ENCODE data around the gene NEIL1. TPM values are rescaled to one million over a fixed set of nuclear protein-coding genes. Genes with fewer than 3 reads are reported as not detected.

NEIL1 gene
- total and polyA plus RNA-seq, 2 of the 8 experiments (the other 6 are each of a cell fraction or from before 2014, with no cell fraction given) = 10.4 to 10.9 TPM

GRCh38 chr15:75329571-75329970, 17.3 kb upstream of the NEIL1 start:
- FAIRE-seq = no peak
- H3K9ac ChIP-seq (replicated peaks in 1 of 4; ENCODE audit: extremely low read depth in 1 of 4, low read depth in 3 of 4, low read length in 3 of 4) = no peak overlapping the region
- POLR2A ChIA-PET (ENCODE audit: partially characterized antibody) = interaction anchor here (1.2 kb wide), 1 partner anchor 38 kb away, joined by 3 read pairs; no protein-coding TSS in a partner anchor
- TF ChIP-seq CTBP2 (IDR thresholded peaks at IDR 0.05; ENCODE audit: borderline replicate concordance, insufficient read depth, insufficient read length, low read length) (no peak), PHF8 (conservative IDR thresholded peaks at IDR 0.05; ENCODE audit: low read depth, low read length) (no peak)

More at GRCh38 chr15:75329571-75329970, 17.3 kb upstream of the NEIL1 start:
- H3K4ac ChIP-seq (replicated peaks; ENCODE audit: insufficient read length, low read depth, low read length) = no peak overlapping the region
- no peak overlapping the region for H3K4me3 ChIP-seq (ENCODE audit: extremely low read depth in 1 of 4, insufficient read depth in 2 of 4, low read depth in 3 of 4, low read length in 4 of 4)
- no peak overlapping the region for H3K23ac ChIP-seq (ENCODE audit: insufficient read length)
- no peak overlapping the region for H2BK15ac ChIP-seq (ENCODE audit: low read length)
- no peak overlapping the region for H4K91ac ChIP-seq (replicated peaks; ENCODE audit: insufficient read length, low read length)
- H3K27me3 ChIP-seq (replicated peaks in 1 of 4; ENCODE audit: control insufficient read depth in 3 of 4, extremely low read depth in 1 of 4, insufficient read depth in 3 of 4, low read length in 3 of 4) = no peaks in the 10 kb centered on the region
- H3K36me3 ChIP-seq (ENCODE audit: control insufficient read depth in 2 of 4, insufficient read depth in 4 of 4, low read length in 3 of 4) = no peaks in the 10 kb centered on the region
- no peak for DNase-seq (ENCODE audit: low read depth in 1 of 2, low spot score in 2 of 2)
- no peak overlapping the region for H2BK12ac ChIP-seq (ENCODE audit: low read depth, low read length)
- CTCF ChIA-PET (ENCODE audit: partially characterized antibody) = interaction anchor here (0.7 to 2.4 kb wide), 3 partner anchors 22 to 385 kb away, joined by 3 to 6 read pairs (median 3); no protein-coding TSS in a partner anchor
- no peak overlapping the region for H2AFZ ChIP-seq (ENCODE audit: low read length)
- no peak overlapping the region for H4K5ac ChIP-seq (ENCODE audit: insufficient read length, low read depth, low read length)
- no peaks in the 10 kb centered on the region for H3K4me1 ChIP-seq (replicated peaks in 1 of 4; ENCODE audit: control insufficient read depth in 3 of 4, insufficient read depth in 4 of 4, low read length in 3 of 4)
- H3K14ac ChIP-seq (ENCODE audit: insufficient read length) = no peak overlapping the region
- no peak overlapping the region for H3K4me2 ChIP-seq (ENCODE audit: insufficient read depth in 1 of 2, low read depth in 2 of 2, low read length in 2 of 2)
- no peak overlapping the region for H3K27ac ChIP-seq (ENCODE audit: low read depth, low read length)
- no peaks in the 10 kb centered on the region for H3K9me3 ChIP-seq (ENCODE audit: insufficient read depth in 2 of 2, low read depth in 1 of 2, low read length in 1 of 2)
- 92% methylated on average over 2 of the region's 2 CpGs; no CpG with 5 or more reads in 1 of the 2 experiments for WGBS, 2 experiments (ENCODE audit: extremely low coverage in 1 of 2, insufficient coverage in 1 of 2, insufficient read length in 1 of 2, insufficient replicate concordance in 2 of 2, low coverage in 1 of 2, low lambda C conversion rate in 2 of 2, missing lambda C conversion rate in 1 of 2)
- no peak overlapping the region for H4K8ac ChIP-seq (ENCODE audit: extremely low read depth, insufficient read depth, low read length)
- H3K79me1 ChIP-seq (ENCODE audit: low read depth, low read length) = no peaks in the 10 kb centered on the region
- H3K23me2 ChIP-seq (ENCODE audit: low read depth, low read length) = no peaks in the 10 kb centered on the region
- H3K18ac ChIP-seq (ENCODE audit: extremely low read depth, low read length) = no peak overlapping the region
- H2BK20ac ChIP-seq (ENCODE audit: low read length) = no peak overlapping the region
- no peak overlapping the region for H2AK5ac ChIP-seq (ENCODE audit: low read depth, low read length)
- H4K20me1 ChIP-seq (replicated peaks in 1 of 2; ENCODE audit: control insufficient read depth in 1 of 2, insufficient read depth in 2 of 2, low read length in 2 of 2) = no peaks in the 10 kb centered on the region
- no peak overlapping the region for H3K56ac ChIP-seq (replicated peaks; ENCODE audit: insufficient read length, low read depth, low read length)
- no peak overlapping the region for H2BK120ac ChIP-seq (replicated peaks; ENCODE audit: low read depth, low read length)
- no peaks in the 10 kb centered on the region for H3K79me2 ChIP-seq (ENCODE audit: control insufficient read depth in 1 of 2, insufficient read depth in 2 of 2, low read length in 2 of 2)
- no peak overlapping the region for H2BK5ac ChIP-seq (ENCODE audit: low read depth, low read length)
